A549 (cell line): ENCODE data around the gene NINL. TPM values are rescaled to one million over a fixed set of nuclear protein-coding genes. Genes with fewer than 3 reads are reported as not detected.

Experiments
- ATAC-seq, 2 experiments: fragments of 200-7000 bp in 1 of 2; fragments of >200 bp in 1 of 2; cut with Nextera tagmentation in 1 of 2; cut with Tn5 transposase in 1 of 2; 3 replicates each; pipeline versions ENCODE4 v1.8.0 to v1.9.1; 2018 to 2020; ENCODE audit warnings: mild to moderate bottlenecking in 1 of 2, moderate library complexity in 1 of 2
- CTCF ChIA-PET: fragments of 300-600 bp; sonication (Branson Sonifier 250); formaldehyde crosslinking; extraction: SDS; loops from one replicate; lab custom pipeline; 2021; ENCODE audit warnings: antibody characterized with exemption, inconsistent platforms; lab: Yijun Ruan, JAX
- POLR2A ChIA-PET: fragments of 350-600 bp; formaldehyde crosslinking; extraction: SDS; loops from one replicate; lab custom pipeline; 2021; ENCODE audit warnings: antibody characterized with exemption, inconsistent platforms; lab: Yijun Ruan, JAX
- DNase-seq, 2 experiments: peaks; one replicate each; pipeline versions ENCODE4 v3.0.0 to v3.0.0-alpha.2; 2011 to 2016; ENCODE audit warnings: low read depth in 1 of 2, low spot score in 1 of 2
- FAIRE-seq: peaks from 2 replicates; lab custom pipeline; 2011; peaks lifted over from hg19 to GRCh38; lab: Jason Lieb, UNC
- H3K27ac ChIP-seq, 2 experiments: fragments of >200 bp; sonication (Bioruptor Twin); formaldehyde crosslinking; 3 replicates each; pipeline ENCODE4 v1.5.1; 2016 to 2017
- H3K4me1 ChIP-seq: fragments of >200 bp; sonication (Bioruptor Twin); formaldehyde crosslinking; 3 replicates; pipeline ENCODE4 v1.6.1; 2016
- H3K4me2 ChIP-seq: fragments of >200 bp; sonication (Bioruptor Twin); formaldehyde crosslinking; 3 replicates; pipeline ENCODE4 v1.6.1; 2016
- H3K4me3 ChIP-seq: fragments of >200 bp; sonication (Bioruptor Twin); formaldehyde crosslinking; 3 replicates; pipeline ENCODE4 v1.5.1; 2016
- H3K9me3 ChIP-seq: fragments of >200 bp; sonication (Bioruptor Twin); formaldehyde crosslinking; 3 replicates; pipeline ENCODE4 v1.6.1; 2016
- BHLHE40 ChIP-seq: IDR thresholded peaks from 2 replicates; pipeline ENCODE4 v1.6.1; 2012; ENCODE audit warnings: low read depth, low read length, inconsistent platforms
- CBX2 ChIP-seq: fragments of 200-600 bp; sonication (generic); IDR thresholded peaks from 2 replicates; pipeline ENCODE4 v1.6.1; 2016; ENCODE audit warnings: low read depth, mild to moderate bottlenecking, borderline replicate concordance
- CEBPB ChIP-seq, 2 experiments: fragments of >200 bp in 1 of 2; sonication (Bioruptor Twin) in 1 of 2; formaldehyde crosslinking in 1 of 2; IDR thresholded peaks; 2 replicates each; pipeline ENCODE4 v1.6.1; 2012 to 2016
- ESRRA ChIP-seq: fragments of 150-350 bp; IDR thresholded peaks from 2 replicates; pipeline ENCODE4 v1.6.1; 2014; ENCODE audit warnings: mild to moderate bottlenecking, low read length, borderline replicate concordance
- FOSB ChIP-seq: fragments of 250-450 bp; sonication (Bioruptor Pico); IDR thresholded peaks from 2 replicates; pipeline ENCODE4 v1.5.0; 2020; ENCODE audit warnings: mild to moderate bottlenecking, moderate library complexity
- FOSL2 ChIP-seq, 2 experiments: fragments of 450-650 bp in 1 of 2; fragments of >200 bp in 1 of 2; sonication (Bioruptor Twin) in 1 of 2; formaldehyde crosslinking; IDR thresholded peaks; 2 replicates each; pipeline versions ENCODE4 v1.5.0 to v1.6.1; 2016 to 2020; ENCODE audit warnings: mild to moderate bottlenecking in 1 of 2, moderate library complexity in 1 of 2
- HDAC2 ChIP-seq: fragments of 200-600 bp; sonication (generic); IDR thresholded peaks from 2 replicates; pipeline ENCODE4 v1.6.1; 2016
- HEYL ChIP-seq: fragments of 250-450 bp; sonication (Bioruptor Pico); IDR thresholded peaks from 2 replicates; pipeline ENCODE4 v1.8.0; 2021; ENCODE audit warnings: mild to moderate bottlenecking, moderate library complexity
- JUN ChIP-seq, 2 experiments: fragments of >200 bp; sonication (Bioruptor Twin); formaldehyde crosslinking; IDR thresholded peaks; 2 replicates in 1 of 2; 3 replicates in 1 of 2; pipeline ENCODE4 v1.6.1; 2016 to 2017
- MYC ChIP-seq: IDR thresholded peaks from 2 replicates; pipeline ENCODE4 v1.6.1; 2012; ENCODE audit warnings: mild to moderate bottlenecking, inconsistent platforms, low read length, improper control_type of control experiment, borderline replicate concordance
- NPAS2 ChIP-seq: fragments of 250-450 bp; sonication (Bioruptor Pico); IDR thresholded peaks from 2 replicates; pipeline ENCODE4 v1.8.0; 2022; ENCODE audit warnings: mild to moderate bottlenecking, moderate library complexity, borderline replicate concordance
- NR3C1 ChIP-seq: fragments of >200 bp; sonication (Bioruptor Twin); formaldehyde crosslinking; IDR thresholded peaks from 3 replicates; pipeline ENCODE4 v1.6.1; 2017
- PHF8 ChIP-seq: fragments of 200-600 bp; sonication (generic); IDR thresholded peaks from 2 replicates; pipeline ENCODE4 v1.6.1; 2016; ENCODE audit warnings: low read depth, mild to moderate bottlenecking, antibody characterized with exemption, moderate library complexity, borderline replicate concordance
- POLR2A ChIP-seq: IDR thresholded peaks from 2 replicates; pipeline ENCODE4 v1.6.1; 2012; ENCODE audit warnings: mild to moderate bottlenecking, low read length
- RAD21 ChIP-seq, 2 experiments: fragments of >200 bp in 1 of 2; sonication (Bioruptor Twin) in 1 of 2; formaldehyde crosslinking in 1 of 2; IDR thresholded peaks in 1 of 2; conservative IDR thresholded peaks in 1 of 2; 2 replicates in 1 of 2; 3 replicates in 1 of 2; pipeline ENCODE4 v1.6.1; 2012 to 2018; ENCODE audit warnings: inconsistent platforms in 1 of 2
- RCOR1 ChIP-seq: fragments of 150-350 bp; IDR thresholded peaks from 2 replicates; pipeline ENCODE4 v1.6.1; 2014; ENCODE audit warnings: antibody characterized with exemption, low read length, low read depth
- RNF2 ChIP-seq: fragments of 200-600 bp; sonication (generic); IDR thresholded peaks from 2 replicates; pipeline ENCODE4 v1.6.1; 2016; ENCODE audit warnings: low read depth, mild to moderate bottlenecking, antibody characterized with exemption, moderate library complexity, borderline replicate concordance
- ZFP36 ChIP-seq: fragments of 450-650 bp; IDR thresholded peaks from 2 replicates; pipeline ENCODE4 v1.6.1; 2014; ENCODE audit warnings: borderline replicate concordance; ENCODE audit not compliant: partially characterized antibody
- ZSCAN20 ChIP-seq: fragments of 250-450 bp; sonication (Bioruptor Pico); IDR thresholded peaks from 2 replicates; pipeline ENCODE4 v1.8.0; 2022; ENCODE audit warnings: mild to moderate bottlenecking, moderate library complexity
- WGBS: methylation state at CpG from one replicate; pipeline ENCODE4 v1.1.6; 2017; ENCODE audit errors: missing lambda C conversion rate; 5-methylcytosine and 5-hydroxymethylcytosine counted together
- polyA plus RNA-seq, 4 experiments: library from polyadenylated mRNA; depleted of rRNA in 3 of 4; stranded (reverse); fragments of >200 nt; fragmentation: RNase III in 1 of 4; extraction: RNeasy Plus Mini Kit Qiagen cat#74134 plus additional on column Dnase treatment in 1 of 4; gene quantifications; 2 replicates in 3 of 4; 3 replicates in 1 of 4; pipeline ENCODE4 v1.2.3, GENCODE V29; 2011 to 2017
- TF ChIP-seq, protein P1 (sequence below): fragments of 450-650 bp; IDR thresholded peaks from 2 replicates; pipeline ENCODE4 v1.6.1; 2014; ENCODE audit warnings: antibody characterized with exemption
- TF ChIP-seq, protein P2 (sequence below): fragments of 250-450 bp; sonication (Bioruptor Pico); IDR thresholded peaks from 2 replicates; pipeline ENCODE4 v1.5.0; 2020; ENCODE audit warnings: low read depth, mild to moderate bottlenecking, moderate library complexity
- TF ChIP-seq, protein P3 (sequence below): fragments of >200 bp; sonication (Bioruptor Twin); formaldehyde crosslinking; IDR thresholded peaks from 3 replicates; pipeline ENCODE4 v1.6.1; 2016

The NINL gene
- polyA plus RNA-seq, 2 of the 4 experiments (the other 2 are of a cell fraction) = 20.2 to 22.4 TPM

DNA sequence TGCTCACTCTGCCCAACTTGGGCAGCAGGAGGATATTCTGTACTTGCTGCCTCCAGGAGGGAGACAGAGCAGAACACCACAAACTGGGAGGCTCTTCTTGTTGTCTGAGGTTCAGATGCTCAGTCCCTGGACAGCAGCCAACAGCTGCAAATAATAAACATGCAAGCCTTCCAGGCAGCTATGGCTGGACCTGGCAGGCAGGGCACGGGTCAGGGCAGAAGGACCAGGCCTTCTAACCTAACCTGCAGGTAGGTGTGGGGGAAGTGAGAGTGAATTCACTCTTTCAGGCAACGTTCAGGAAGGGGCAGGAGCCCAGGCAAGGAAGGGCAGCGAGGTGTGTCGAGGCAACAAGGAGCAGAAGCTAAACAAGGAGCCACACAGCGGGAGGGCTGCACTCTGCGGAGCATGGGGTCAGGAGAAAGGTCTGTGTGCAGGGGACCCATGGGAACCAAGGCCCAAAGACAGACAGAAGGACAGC, 31.5 kb downstream of the NINL start:
- no peak for FAIRE-seq
- ChIA-PET CTCF (interaction anchor here (1.1 to 1.5 kb wide), 2 partner anchors 13 to 22 kb away, joined by 4 to 5 read pairs; no protein-coding TSS in a partner anchor), POLR2A (interaction anchor here (0.6 kb wide), 1 partner anchor 27 kb away, joined by 4 read pairs; no protein-coding TSS in a partner anchor)
- ATAC-seq = peak; percentile 27 to 53; a peak in 5 of 6 replicates
- no peak overlapping the region for H3K4me3 ChIP-seq
- H3K4me2 ChIP-seq = peak overlapping the region; percentile 11; the same call in 1 of the 3 replicates
- TF ChIP-seq, protein P1, sequence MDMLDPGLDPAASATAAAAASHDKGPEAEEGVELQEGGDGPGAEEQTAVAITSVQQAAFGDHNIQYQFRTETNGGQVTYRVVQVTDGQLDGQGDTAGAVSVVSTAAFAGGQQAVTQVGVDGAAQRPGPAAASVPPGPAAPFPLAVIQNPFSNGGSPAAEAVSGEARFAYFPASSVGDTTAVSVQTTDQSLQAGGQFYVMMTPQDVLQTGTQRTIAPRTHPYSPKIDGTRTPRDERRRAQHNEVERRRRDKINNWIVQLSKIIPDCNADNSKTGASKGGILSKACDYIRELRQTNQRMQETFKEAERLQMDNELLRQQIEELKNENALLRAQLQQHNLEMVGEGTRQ = no peak
- TF ChIP-seq RAD21 (conservative IDR thresholded peaks at IDR 0.05 in 1 of 2, IDR thresholded peaks at IDR 0.05 in 1 of 2) = no peak
- no peak for TF ChIP-seq CEBPB (IDR thresholded peaks at IDR 0.05)
- TF ChIP-seq FOSB (CRISPR knock-in tag) = no peak
- no peak for TF ChIP-seq BHLHE40
- TF ChIP-seq, protein P2, sequence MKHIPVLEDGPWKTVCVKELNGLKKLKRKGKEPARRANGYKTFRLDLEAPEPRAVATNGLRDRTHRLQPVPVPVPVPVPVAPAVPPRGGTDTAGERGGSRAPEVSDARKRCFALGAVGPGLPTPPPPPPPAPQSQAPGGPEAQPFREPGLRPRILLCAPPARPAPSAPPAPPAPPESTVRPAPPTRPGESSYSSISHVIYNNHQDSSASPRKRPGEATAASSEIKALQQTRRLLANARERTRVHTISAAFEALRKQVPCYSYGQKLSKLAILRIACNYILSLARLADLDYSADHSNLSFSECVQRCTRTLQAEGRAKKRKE (CRISPR knock-in tag) = no peak
- no peak for TF ChIP-seq HEYL (CRISPR knock-in tag)
- TF ChIP-seq RNF2 = no peak
- TF ChIP-seq HDAC2 = no peak
- no peak for TF ChIP-seq FOSL2 (IDR thresholded peaks at IDR 0.05)
- TF ChIP-seq FOSL2 (CRISPR knock-in tag; IDR thresholded peaks at IDR 0.05) = no peak
- no peak for TF ChIP-seq POLR2A
- TF ChIP-seq PHF8 = no peak
- TF ChIP-seq JUN (IDR thresholded peaks at IDR 0.05) = no peak
- no peak for TF ChIP-seq ZSCAN20
- TF ChIP-seq ESRRA = no peak
- H3K4me1 ChIP-seq = peaks cover 55% of the 10 kb centered on the region
- no peaks in the 10 kb centered on the region for H3K9me3 ChIP-seq
- WGBS = 76% methylated on average over 6 of the region's 6 CpGs
- no peak for DNase-seq
- peak overlapping the region in 1 of 2 experiments; percentile 42; a peak in 1 of 6 replicates for H3K27ac ChIP-seq

DNA sequence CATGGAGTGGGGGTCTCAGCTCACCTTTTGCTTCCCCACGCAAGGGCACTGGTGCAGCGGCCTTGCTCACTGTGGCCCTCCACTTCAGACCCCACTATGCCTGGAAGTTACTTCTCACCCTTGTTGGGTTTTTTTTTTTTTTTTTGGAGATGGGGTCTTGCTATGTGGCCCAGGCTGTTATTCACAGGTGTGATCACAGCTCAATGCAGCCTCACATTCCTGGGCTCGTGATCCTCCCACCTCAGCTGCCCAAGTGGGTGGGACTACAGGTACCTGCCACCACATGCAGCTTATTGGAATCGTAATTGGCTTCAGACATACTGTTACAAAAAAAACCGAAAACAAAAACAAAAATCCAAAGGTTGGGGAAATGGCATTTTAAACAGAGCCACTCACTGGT, 32.4 kb downstream of the NINL start:
- Histone ChIP-seq H3K4me3 (no peak overlapping the region), H3K9me3 (no peaks in the 10 kb centered on the region), H3K27ac (no peak overlapping the region), H3K4me2 (no peak overlapping the region), H3K4me1 (peaks cover 63% of the 10 kb centered on the region)
- 96% methylated on average over 5 of the region's 5 CpGs for WGBS
- ATAC-seq = no peak
- no peak for FAIRE-seq
- TF ChIP-seq MYC (no peak), RCOR1 (no peak), NR3C1 (no peak), NPAS2 (CRISPR knock-in tag) (no peak), ESRRA (no peak), ZFP36 (no peak), CBX2 (no peak), HEYL (CRISPR knock-in tag) (no peak), RAD21 (conservative IDR thresholded peaks at IDR 0.05 in 1 of 2, IDR thresholded peaks at IDR 0.05 in 1 of 2) (no peak)
- TF ChIP-seq, protein P3, sequence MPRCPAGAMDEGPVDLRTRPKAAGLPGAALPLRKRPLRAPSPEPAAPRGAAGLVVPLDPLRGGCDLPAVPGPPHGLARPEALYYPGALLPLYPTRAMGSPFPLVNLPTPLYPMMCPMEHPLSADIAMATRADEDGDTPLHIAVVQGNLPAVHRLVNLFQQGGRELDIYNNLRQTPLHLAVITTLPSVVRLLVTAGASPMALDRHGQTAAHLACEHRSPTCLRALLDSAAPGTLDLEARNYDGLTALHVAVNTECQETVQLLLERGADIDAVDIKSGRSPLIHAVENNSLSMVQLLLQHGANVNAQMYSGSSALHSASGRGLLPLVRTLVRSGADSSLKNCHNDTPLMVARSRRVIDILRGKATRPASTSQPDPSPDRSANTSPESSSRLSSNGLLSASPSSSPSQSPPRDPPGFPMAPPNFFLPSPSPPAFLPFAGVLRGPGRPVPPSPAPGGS = no peak
- CTCF ChIA-PET = interaction anchor here (1.1 to 1.5 kb wide), 2 partner anchors 12 to 21 kb away, joined by 4 to 5 read pairs; no protein-coding TSS in a partner anchor
- POLR2A ChIA-PET = interaction anchor here (1.0 kb wide), 1 partner anchor 33 kb away, joined by 3 read pairs; no protein-coding TSS in a partner anchor
- DNase-seq = no peak
